HepG2 (cell line): Measurements from ENCODE around the gene NSFL1C. TPM values are rescaled to one million over a fixed set of nuclear protein-coding genes. Genes with fewer than 3 reads are reported as not detected.

Experiments
- ATAC-seq: fragments of 200-7000 bp; cut with Tn5 transposase; 3 replicates; pipeline ENCODE4 v1.9.1; 2020; ENCODE audit warnings: mild to moderate bottlenecking, moderate library complexity
- BruUV-seq: library from RNA; stranded (reverse); fragments of 400-500 nt; replicated peaks from 2 replicates; lab custom pipeline; 2021; lab: Mats Ljungman, UMichigan
- CTCF ChIA-PET: fragments of 300-600 bp; formaldehyde crosslinking; extraction: SDS; loops from one replicate; lab custom pipeline; 2021; ENCODE audit warnings: low total read pairs, inconsistent platforms, low intra/inter-chr PET ratio; lab: Yijun Ruan, JAX
- POLR2A ChIA-PET: fragments of 350-600 bp; sonication (Branson Sonifier 250); formaldehyde crosslinking; loops from one replicate; lab custom pipeline; 2020; ENCODE audit warnings: antibody characterized with exemption, inconsistent platforms; lab: Yijun Ruan, JAX
- DNase-seq: peaks from one replicate; pipeline ENCODE4 v3.0.0-alpha.2; 2015; ENCODE audit warnings: low spot score
- FAIRE-seq: peaks from 3 replicates; lab custom pipeline; 2011; peaks lifted over from hg19 to GRCh38; lab: Jason Lieb, UNC
- H2AFZ ChIP-seq: one replicate; pipeline ENCODE4 v1.6.1; 2011; ENCODE audit warnings: low read length, inconsistent platforms
- H3K27ac ChIP-seq: fragments of 300-600 bp; 3 replicates; pipeline ENCODE4 v1.8.0; 2011; ENCODE audit warnings: mixed run types, mild to moderate bottlenecking, mixed read lengths, low read length, inconsistent platforms; ENCODE audit not compliant: insufficient read depth; ENCODE audit errors: extremely low read length
- H3K27me3 ChIP-seq, 2 experiments: fragments of 200-600 bp in 1 of 2; 2 replicates in 1 of 2; 3 replicates in 1 of 2; pipeline versions ENCODE4 v1.6.0 to v1.8.0; 2011; ENCODE audit warnings: low read length in 2 of 2, mild to moderate bottlenecking in 2 of 2, moderate library complexity in 2 of 2, inconsistent platforms in 1 of 2; ENCODE audit not compliant: insufficient read depth in 2 of 2, control insufficient read depth in 1 of 2
- H3K36me3 ChIP-seq, 2 experiments: fragments of 200-600 bp in 1 of 2; replicated peaks in 1 of 2; 2 replicates in 1 of 2; 3 replicates in 1 of 2; pipeline versions ENCODE4 v1.5.1 to v1.8.0; 2011; ENCODE audit warnings: low read length in 2 of 2, inconsistent platforms in 1 of 2; ENCODE audit not compliant: insufficient read depth in 2 of 2, control insufficient read depth in 1 of 2
- H3K4me1 ChIP-seq: 2 replicates; pipeline ENCODE4 v1.5.1; 2012; ENCODE audit warnings: low read length, inconsistent platforms; ENCODE audit not compliant: insufficient read depth
- H3K4me2 ChIP-seq: 2 replicates; pipeline ENCODE4 v1.6.0; 2011; ENCODE audit warnings: low read depth, low read length, inconsistent platforms
- H3K4me3 ChIP-seq, 3 experiments: fragments of 200-600 bp in 1 of 3; sonication (generic), shearing (Covaris generic) in 1 of 3; replicated peaks in 1 of 3; 2 replicates each; pipeline ENCODE4 v1.5.1; 2011 to 2016; ENCODE audit warnings: low read length in 3 of 3, inconsistent platforms in 2 of 3, low read depth in 2 of 3, mild to moderate bottlenecking in 2 of 3, control low read depth in 1 of 3, mixed read lengths in 1 of 3; ENCODE audit not compliant: insufficient read depth in 1 of 3
- H3K79me2 ChIP-seq: one replicate; pipeline ENCODE4 v1.6.1; 2011; ENCODE audit warnings: low read length, inconsistent platforms; ENCODE audit not compliant: insufficient read depth
- H3K9ac ChIP-seq: 2 replicates; pipeline ENCODE4 v1.6.0; 2011; ENCODE audit warnings: mild to moderate bottlenecking, low read depth, low read length, inconsistent platforms; ENCODE audit not compliant: insufficient read depth
- H3K9me3 ChIP-seq: 2 replicates; pipeline ENCODE4 v1.5.1; 2012; ENCODE audit warnings: mild to moderate bottlenecking, low read length
- H4K20me1 ChIP-seq: 2 replicates; pipeline ENCODE4 v1.6.0; 2011; ENCODE audit warnings: inconsistent platforms, mild to moderate bottlenecking, low read length, moderate library complexity; ENCODE audit not compliant: insufficient read depth
- TMF1 ChIP-seq: sonication (generic); formaldehyde crosslinking; IDR thresholded peaks from 2 replicates; pipeline ENCODE4 v1.8.1; 2022; ENCODE audit warnings: low read depth, missing genetic modification reagents
- ZNF614 ChIP-seq: IDR thresholded peaks from 2 replicates; pipeline ENCODE4 v1.6.1; 2018; ENCODE audit warnings: missing biosample characterization, missing genetic modification reagents, inconsistent platforms, borderline replicate concordance
- ZNF768 ChIP-seq: sonication (generic); formaldehyde crosslinking; IDR thresholded peaks from 2 replicates; pipeline ENCODE4 v1.4.0; 2020; ENCODE audit warnings: missing genetic modification reagents
- ZNF83 ChIP-seq: sonication (generic); formaldehyde crosslinking; IDR thresholded peaks from 2 replicates; pipeline ENCODE4 v1.4.0; 2020; ENCODE audit warnings: missing genetic modification reagents, mild to moderate bottlenecking, borderline replicate concordance
- ZSCAN20 ChIP-seq: sonication (generic); formaldehyde crosslinking; IDR thresholded peaks from 2 replicates; pipeline ENCODE4 v1.4.0; 2020; ENCODE audit warnings: missing genetic modification reagents, mild to moderate bottlenecking, borderline replicate concordance
- WGBS: methylation state at CpG from one replicate; pipeline ENCODE4 v1.1.6; 2017; ENCODE audit warnings: low lambda C conversion rate; 5-methylcytosine and 5-hydroxymethylcytosine counted together
- in situ Hi-C: cut with HindIII; loops from 2 replicates; pipeline ENCODE4 v1.10.0; 2017; ENCODE audit warnings: low pct_unique_long_range_greater_than_20kb; ENCODE audit not compliant: extremely low pct_ligation_motif_present
- intact Hi-C: fragments of 100-400 bp; cut with micrococcal nuclease; formaldehyde crosslinking; loops from one replicate; pipeline ENCODE4 v1.10.0; 2022; ENCODE audit not compliant: unreplicated experiment
- polyA plus RNA-seq, 8 experiments: library from polyadenylated mRNA; depleted of rRNA in 3 of 8; stranded (reverse) in 7 of 8; unstranded in 1 of 8; fragments of >200 nt; fragmentation: Illumina TruSeq in 4 of 8; extraction: Trizol in 4 of 8; gene quantifications; 2 replicates each; pipeline versions ENCODE4 v1.2.1 to v1.2.3, GENCODE V29; 2011 to 2016; ENCODE audit warnings: low read depth in 4 of 8, missing spikeins in 1 of 8, mixed read lengths in 1 of 8; ENCODE audit not compliant: insufficient read depth in 1 of 8
- total RNA-seq, 5 experiments: library from RNA; depleted of rRNA; stranded (reverse); fragments of >200 nt; fragmentation: Illumina TruSeq; extraction: Trizol; gene quantifications; 2 replicates each; pipeline ENCODE4 v1.2.3, GENCODE V29; 2016; ENCODE audit warnings: low read depth in 1 of 5
- TF ChIP-seq, protein P1 (sequence below): IDR thresholded peaks from 2 replicates; pipeline ENCODE4 v1.6.1; 2012; ENCODE audit warnings: low read length, improper control_type of control experiment
- TF ChIP-seq, protein P2 (sequence below): sonication (generic); formaldehyde crosslinking; IDR thresholded peaks from 2 replicates; pipeline ENCODE4 v1.4.0; 2020; ENCODE audit warnings: missing genetic modification reagents

Gene NSFL1C
- total and polyA plus RNA-seq, 2 of the 13 experiments (the other 11 are each of a cell fraction or from before 2014, with no cell fraction given) = 22.9 to 62.7 TPM

DNA sequence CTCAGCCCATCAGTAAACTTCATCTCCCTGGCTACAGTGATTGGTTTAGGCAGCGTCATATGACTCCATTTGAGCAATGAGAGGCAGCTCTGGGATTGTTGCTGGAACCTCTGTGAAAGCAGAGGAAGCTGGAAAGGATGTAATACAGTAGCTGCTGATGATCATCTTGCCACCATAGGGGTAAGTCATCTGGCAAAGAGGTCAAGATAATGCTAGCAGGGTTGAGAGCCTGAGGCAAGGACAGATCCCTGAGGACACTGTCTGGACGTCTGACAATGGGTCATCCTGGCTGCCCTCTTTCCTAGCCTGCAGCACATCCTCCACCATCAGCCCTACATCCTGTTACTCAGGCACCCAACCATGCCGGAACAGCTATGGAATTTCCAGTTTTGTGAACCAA lies 48.3 kb downstream of the NSFL1C start:
- DNase-seq (no peak), ATAC-seq (no peak), FAIRE-seq (no peak)
- WGBS = 10% methylated on average over 3 of the region's 3 CpGs
- no peak overlapping the region for H3K9ac ChIP-seq
- ChIA-PET POLR2A (no interaction called here), CTCF (no interaction called here)
- no peak overlapping the region for H3K4me2 ChIP-seq
- in situ Hi-C loops = no loop called here
- peaks cover 20% of the 10 kb centered on the region for H3K4me1 ChIP-seq
- H3K27ac ChIP-seq = no peak overlapping the region
- H4K20me1 ChIP-seq = no peaks in the 10 kb centered on the region
- H2AFZ ChIP-seq = no peak overlapping the region
- TF ChIP-seq TMF1 (no peak), ZNF83 (no peak), ZSCAN20 (CRISPR knock-in tag) (no peak), ZNF614 (no peak)
- TF ChIP-seq, protein P1, sequence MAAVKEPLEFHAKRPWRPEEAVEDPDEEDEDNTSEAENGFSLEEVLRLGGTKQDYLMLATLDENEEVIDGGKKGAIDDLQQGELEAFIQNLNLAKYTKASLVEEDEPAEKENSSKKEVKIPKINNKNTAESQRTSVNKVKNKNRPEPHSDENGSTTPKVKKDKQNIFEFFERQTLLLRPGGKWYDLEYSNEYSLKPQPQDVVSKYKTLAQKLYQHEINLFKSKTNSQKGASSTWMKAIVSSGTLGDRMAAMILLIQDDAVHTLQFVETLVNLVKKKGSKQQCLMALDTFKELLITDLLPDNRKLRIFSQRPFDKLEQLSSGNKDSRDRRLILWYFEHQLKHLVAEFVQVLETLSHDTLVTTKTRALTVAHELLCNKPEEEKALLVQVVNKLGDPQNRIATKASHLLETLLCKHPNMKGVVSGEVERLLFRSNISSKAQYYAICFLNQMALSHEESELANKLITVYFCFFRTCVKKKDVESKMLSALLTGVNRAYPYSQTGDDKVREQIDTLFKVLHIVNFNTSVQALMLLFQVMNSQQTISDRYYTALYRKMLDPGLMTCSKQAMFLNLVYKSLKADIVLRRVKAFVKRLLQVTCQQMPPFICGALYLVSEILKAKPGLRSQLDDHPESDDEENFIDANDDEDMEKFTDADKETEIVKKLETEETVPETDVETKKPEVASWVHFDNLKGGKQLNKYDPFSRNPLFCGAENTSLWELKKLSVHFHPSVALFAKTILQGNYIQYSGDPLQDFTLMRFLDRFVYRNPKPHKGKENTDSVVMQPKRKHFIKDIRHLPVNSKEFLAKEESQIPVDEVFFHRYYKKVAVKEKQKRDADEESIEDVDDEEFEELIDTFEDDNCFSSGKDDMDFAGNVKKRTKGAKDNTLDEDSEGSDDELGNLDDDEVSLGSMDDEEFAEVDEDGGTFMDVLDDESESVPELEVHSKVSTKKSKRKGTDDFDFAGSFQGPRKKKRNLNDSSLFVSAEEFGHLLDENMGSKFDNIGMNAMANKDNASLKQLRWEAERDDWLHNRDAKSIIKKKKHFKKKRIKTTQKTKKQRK = no peak
- H3K9me3 ChIP-seq = no peaks in the 10 kb centered on the region
- H3K4me3 ChIP-seq = no peak overlapping the region
- H3K27me3 ChIP-seq = no peaks in the 10 kb centered on the region
- H3K36me3 ChIP-seq = no peaks in the 10 kb centered on the region
- intact Hi-C loops = no loop called here
- no peaks in the 10 kb centered on the region for H3K79me2 ChIP-seq
- BruUV-seq = no TSS peak

DNA sequence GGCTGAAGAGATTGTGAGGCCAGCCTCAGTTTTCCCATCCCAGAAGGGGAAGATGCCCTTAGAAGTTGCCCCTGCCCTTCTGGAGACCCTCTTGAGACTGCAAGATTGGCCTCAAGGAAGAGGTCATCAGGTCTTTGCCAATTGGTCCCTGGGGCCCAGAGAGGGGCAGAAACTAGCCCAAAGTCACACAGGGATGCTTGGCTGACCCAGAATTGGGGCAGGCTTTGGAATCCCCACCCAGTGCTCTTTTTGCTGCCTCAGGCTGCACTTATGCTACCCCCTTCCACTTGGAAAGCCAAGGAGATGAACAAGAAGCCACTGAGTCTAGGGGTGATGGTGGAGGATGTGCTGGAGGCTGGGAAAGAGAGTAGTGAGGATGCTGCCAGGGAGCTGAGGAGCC lies 48.9 kb downstream of the NSFL1C start:
- Histone ChIP-seq H3K27me3 (no peaks in the 10 kb centered on the region), H3K4me1 (peaks cover 19% of the 10 kb centered on the region), H2AFZ (no peak overlapping the region), H3K27ac (no peak overlapping the region), H3K36me3 (no peaks in the 10 kb centered on the region), H3K79me2 (no peaks in the 10 kb centered on the region), H3K9me3 (no peaks in the 10 kb centered on the region), H3K4me2 (no peak overlapping the region), H3K4me3 (no peak overlapping the region), H4K20me1 (no peaks in the 10 kb centered on the region), H3K9ac (no peak overlapping the region)
- DNase-seq = no peak
- ChIA-PET CTCF (no interaction called here), POLR2A (no interaction called here)
- no peak for FAIRE-seq
- in situ Hi-C loops = no loop called here
- peak; percentile 94 for TF ChIP-seq ZNF768
- TF ChIP-seq, protein P2, sequence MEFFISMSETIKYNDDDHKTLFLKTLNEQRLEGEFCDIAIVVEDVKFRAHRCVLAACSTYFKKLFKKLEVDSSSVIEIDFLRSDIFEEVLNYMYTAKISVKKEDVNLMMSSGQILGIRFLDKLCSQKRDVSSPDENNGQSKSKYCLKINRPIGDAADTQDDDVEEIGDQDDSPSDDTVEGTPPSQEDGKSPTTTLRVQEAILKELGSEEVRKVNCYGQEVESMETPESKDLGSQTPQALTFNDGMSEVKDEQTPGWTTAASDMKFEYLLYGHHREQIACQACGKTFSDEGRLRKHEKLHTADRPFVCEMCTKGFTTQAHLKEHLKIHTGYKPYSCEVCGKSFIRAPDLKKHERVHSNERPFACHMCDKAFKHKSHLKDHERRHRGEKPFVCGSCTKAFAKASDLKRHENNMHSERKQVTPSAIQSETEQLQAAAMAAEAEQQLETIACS (CRISPR knock-in tag) = no peak
- intact Hi-C loops = no loop called here
- ATAC-seq = no peak
- BruUV-seq = no TSS peak
